Measurements from ENCODE around the gene TBX4.

GRCh38 chr17:61442878-61443474 lies 9.2 kb upstream of the TBX4 start:
- TF ChIP-seq EZH2 (IDR thresholded peaks at IDR 0.05; ENCODE audit: borderline replicate concordance, low read length), result no peak
- TF ChIP-seq, protein P1, sequence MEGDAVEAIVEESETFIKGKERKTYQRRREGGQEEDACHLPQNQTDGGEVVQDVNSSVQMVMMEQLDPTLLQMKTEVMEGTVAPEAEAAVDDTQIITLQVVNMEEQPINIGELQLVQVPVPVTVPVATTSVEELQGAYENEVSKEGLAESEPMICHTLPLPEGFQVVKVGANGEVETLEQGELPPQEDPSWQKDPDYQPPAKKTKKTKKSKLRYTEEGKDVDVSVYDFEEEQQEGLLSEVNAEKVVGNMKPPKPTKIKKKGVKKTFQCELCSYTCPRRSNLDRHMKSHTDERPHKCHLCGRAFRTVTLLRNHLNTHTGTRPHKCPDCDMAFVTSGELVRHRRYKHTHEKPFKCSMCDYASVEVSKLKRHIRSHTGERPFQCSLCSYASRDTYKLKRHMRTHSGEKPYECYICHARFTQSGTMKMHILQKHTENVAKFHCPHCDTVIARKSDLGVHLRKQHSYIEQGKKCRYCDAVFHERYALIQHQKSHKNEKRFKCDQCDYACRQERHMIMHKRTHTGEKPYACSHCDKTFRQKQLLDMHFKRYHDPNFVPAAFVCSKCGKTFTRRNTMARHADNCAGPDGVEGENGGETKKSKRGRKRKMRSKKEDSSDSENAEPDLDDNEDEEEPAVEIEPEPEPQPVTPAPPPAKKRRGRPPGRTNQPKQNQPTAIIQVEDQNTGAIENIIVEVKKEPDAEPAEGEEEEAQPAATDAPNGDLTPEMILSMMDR (conservative IDR thresholded peaks at IDR 0.05 in 1 of 2, IDR thresholded peaks at IDR 0.05 in 1 of 2; ENCODE audit: extremely low read depth in 1 of 2, insufficient read depth in 1 of 2, low read depth in 1 of 2, low read length in 2 of 2), result no peak

Measured in mammary epithelial cell (primary cell).